Stimulated activated CD8-positive, alpha-beta memory T cell treated with anti-CD3 and anti-CD28 coated beads, Interleukin-2, amount 100 ng/mL, for 1 hour (primary cell): Measurements from ENCODE around the gene TMC8.

Source experiments
- DNase-seq, 2 donors: peaks; one replicate each; pipeline ENCODE4 v3.0.0-alpha.2; 2020; ENCODE audit warnings: low read depth in 2 of 2

Gene TMC8

GRCh38 chr17:78124081-78124835 lies 6.3 kb upstream of the TMC8 start:
- no peak for DNase-seq

GRCh38 chr17:78124836-78125137 lies 5.8 kb upstream of the TMC8 start:
- DNase-seq = no peak

- no peak for DNase-seq
Measured at GRCh38 chr17:78125138-78125913, 5.2 kb upstream of the TMC8 start.

- no peak for DNase-seq
Measured at GRCh38 chr17:78125976-78126894, 4.3 kb upstream of the TMC8 start.

GRCh38 chr17:78126895-78127238 lies 3.7 kb upstream of the TMC8 start:
- DNase-seq = no peak

- DNase-seq = no peak
Measured at GRCh38 chr17:78127239-78127887, 3.2 kb upstream of the TMC8 start.

GRCh38 chr17:78127888-78128550 lies 2.6 kb upstream of the TMC8 start:
- DNase-seq = no peak

- DNase-seq = peak in 1 of 2 donors; percentile 55
Measured at GRCh38 chr17:78128551-78129350, 1.8 kb upstream of the TMC8 start, which contains the start of gene TMC6. Gene TMC6, minus strand, starts transcription at chr17:78128755. Its CDS starts 1,923 bp downstream, at chr17:78126832.

- DNase-seq = no peak
Measured at GRCh38 chr17:78129351-78130089, 1.1 kb upstream of the TMC8 start.

- DNase-seq = no peak
Measured at GRCh38 chr17:78130090-78130436, 508 bp upstream of the TMC8 start.

GRCh38 chr17:78131172-78132083 lies 857 bp downstream of the TMC8 start:
- DNase-seq = no peak

GRCh38 chr17:78132084-78132676 lies 1.6 kb downstream of the TMC8 start:
- DNase-seq = peak in 1 of 2 donors; percentile 50

GRCh38 chr17:78132767-78133178 lies 2.2 kb downstream of the TMC8 start:
- no peak for DNase-seq

- DNase-seq = no peak
Measured at GRCh38 chr17:78133179-78133951, 2.8 kb downstream of the TMC8 start.

- peak in 1 of 2 donors; percentile 62 for DNase-seq
Measured at GRCh38 chr17:78133971-78134898, 3.7 kb downstream of the TMC8 start.

GRCh38 chr17:78134899-78135385 lies 4.4 kb downstream of the TMC8 start:
- no peak for DNase-seq
